Vagina (tissue), 2 donors: ENCODE measurements around the gene DOK6.

Source experiments
- POLR2A ChIP-seq, 2 donors: fragments of 450-650 bp; IDR thresholded peaks; one replicate each; pipeline ENCODE4 v1.6.1; 2017; ENCODE audit warnings: antibody characterized with exemption in 2 of 2, mild to moderate bottlenecking in 2 of 2, moderate library complexity in 2 of 2
- POLR2AphosphoS5 ChIP-seq, 2 donors: sonication (generic); formaldehyde crosslinking; IDR thresholded peaks; one replicate each; pipeline ENCODE4 v1.9.0; 2017; ENCODE audit warnings: antibody characterized with exemption in 2 of 2, mild to moderate bottlenecking in 2 of 2, low read depth in 1 of 2; ENCODE audit not compliant: insufficient read depth in 1 of 2
- TF ChIP-seq, protein P1 (sequence below), 3 experiments: fragments of 450-650 bp in 2 of 3; fragments of 200-600 bp in 1 of 3; sonication (generic) in 1 of 3; IDR thresholded peaks; one replicate each; pipeline ENCODE4 v1.5.1; 2017 to 2019; ENCODE audit warnings: antibody characterized with exemption in 3 of 3, mild to moderate bottlenecking in 2 of 3, moderate library complexity in 2 of 3

DNA sequence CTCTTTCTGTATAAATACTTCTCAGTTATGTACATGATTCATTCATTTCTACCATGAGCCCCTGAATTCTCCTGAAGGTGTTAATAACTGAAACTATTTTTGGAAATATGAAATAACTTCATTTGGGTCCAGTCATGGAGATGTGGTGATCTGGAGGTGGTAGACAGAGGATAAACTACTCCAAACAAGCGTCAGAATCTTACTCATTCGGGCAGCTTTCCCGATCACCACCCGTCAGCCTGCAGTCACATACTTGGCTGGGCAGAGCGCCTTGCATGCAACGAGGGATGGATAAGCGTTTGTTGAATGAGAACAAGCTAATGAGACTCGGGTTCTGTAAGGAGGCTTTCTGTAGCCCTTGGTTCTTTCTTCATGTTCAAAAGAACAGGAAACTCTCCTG is 324.3 kb downstream of the DOK6 start:
- TF ChIP-seq, protein P1, sequence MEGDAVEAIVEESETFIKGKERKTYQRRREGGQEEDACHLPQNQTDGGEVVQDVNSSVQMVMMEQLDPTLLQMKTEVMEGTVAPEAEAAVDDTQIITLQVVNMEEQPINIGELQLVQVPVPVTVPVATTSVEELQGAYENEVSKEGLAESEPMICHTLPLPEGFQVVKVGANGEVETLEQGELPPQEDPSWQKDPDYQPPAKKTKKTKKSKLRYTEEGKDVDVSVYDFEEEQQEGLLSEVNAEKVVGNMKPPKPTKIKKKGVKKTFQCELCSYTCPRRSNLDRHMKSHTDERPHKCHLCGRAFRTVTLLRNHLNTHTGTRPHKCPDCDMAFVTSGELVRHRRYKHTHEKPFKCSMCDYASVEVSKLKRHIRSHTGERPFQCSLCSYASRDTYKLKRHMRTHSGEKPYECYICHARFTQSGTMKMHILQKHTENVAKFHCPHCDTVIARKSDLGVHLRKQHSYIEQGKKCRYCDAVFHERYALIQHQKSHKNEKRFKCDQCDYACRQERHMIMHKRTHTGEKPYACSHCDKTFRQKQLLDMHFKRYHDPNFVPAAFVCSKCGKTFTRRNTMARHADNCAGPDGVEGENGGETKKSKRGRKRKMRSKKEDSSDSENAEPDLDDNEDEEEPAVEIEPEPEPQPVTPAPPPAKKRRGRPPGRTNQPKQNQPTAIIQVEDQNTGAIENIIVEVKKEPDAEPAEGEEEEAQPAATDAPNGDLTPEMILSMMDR (IDR thresholded peaks at IDR 0.05) = no peak
- no peak for TF ChIP-seq POLR2A (IDR thresholded peaks at IDR 0.05)
- no peak for TF ChIP-seq POLR2AphosphoS5 (IDR thresholded peaks at IDR 0.05; ENCODE audit: insufficient read depth in 1 of 2, low read depth in 1 of 2)
